Liver (tissue), 9 donors: ENCODE data around the gene NR0B1. TPM values are rescaled to one million over a fixed set of nuclear protein-coding genes. Genes with fewer than 3 reads are reported as not detected.

ENCODE experiments used
- DNase-seq: peaks from one replicate; pipeline ENCODE4 v3.0.0-alpha.2; 2017; ENCODE audit warnings: low spot score
- H3K27ac ChIP-seq, 2 donors: one replicate each; pipeline ENCODE4 v1.7.0; 2013; ENCODE audit warnings: inconsistent platforms in 2 of 2, low read length in 2 of 2, control low read depth in 1 of 2, low read depth in 1 of 2, mild to moderate bottlenecking in 1 of 2
- H3K27me3 ChIP-seq, 4 donors: one replicate each; pipeline versions ENCODE4 v1.6.1 to v1.7.0; 2013; ENCODE audit warnings: low read length in 3 of 4, inconsistent platforms in 1 of 4, mild to moderate bottlenecking in 1 of 4, moderate library complexity in 1 of 4; ENCODE audit not compliant: control insufficient read depth in 4 of 4, insufficient read depth in 4 of 4
- H3K36me3 ChIP-seq, 4 donors: one replicate each; pipeline versions ENCODE4 v1.6.1 to v1.7.0; 2013; ENCODE audit warnings: low read length in 3 of 4, mild to moderate bottlenecking in 3 of 4, low read depth in 1 of 4, moderate library complexity in 1 of 4; ENCODE audit not compliant: control insufficient read depth in 4 of 4, insufficient read depth in 3 of 4
- H3K4me1 ChIP-seq, 4 donors: one replicate each; pipeline versions ENCODE4 v1.6.1 to v1.7.0; 2013; ENCODE audit warnings: low read length in 3 of 4, mild to moderate bottlenecking in 3 of 4, moderate library complexity in 1 of 4; ENCODE audit not compliant: control insufficient read depth in 4 of 4, insufficient read depth in 4 of 4
- H3K4me3 ChIP-seq, 3 donors: one replicate each; pipeline versions ENCODE4 v1.6.1 to v1.7.0; 2013; ENCODE audit warnings: low read length in 3 of 3, control low read depth in 1 of 3, low read depth in 1 of 3, mild to moderate bottlenecking in 1 of 3
- H3K9ac ChIP-seq, 2 donors: one replicate each; pipeline ENCODE4 v1.7.0; 2013; ENCODE audit warnings: low read length in 2 of 2, mild to moderate bottlenecking in 2 of 2, moderate library complexity in 2 of 2, control low read depth in 1 of 2, low read depth in 1 of 2
- H3K9me3 ChIP-seq, 4 donors: one replicate each; pipeline versions ENCODE4 v1.6.1 to v1.7.0; 2013; ENCODE audit warnings: low read length in 3 of 4; ENCODE audit not compliant: control insufficient read depth in 4 of 4
- ATF3 ChIP-seq: IDR thresholded peaks from 2 replicates; pipeline ENCODE4 v1.6.1; 2016; ENCODE audit warnings: antibody characterized with exemption
- CTCF ChIP-seq: fragments of 150-350 bp; IDR thresholded peaks from 2 replicates; pipeline ENCODE4 v1.5.1; 2017; ENCODE audit warnings: improper control_type of control experiment, low read depth, low read length; ENCODE audit not compliant: missing input control
- EGR1 ChIP-seq, 2 donors: IDR thresholded peaks; 2 replicates each; pipeline ENCODE4 v1.6.1; 2016 to 2018; ENCODE audit warnings: antibody characterized with exemption in 2 of 2, low read depth in 2 of 2
- FOXA1 ChIP-seq: IDR thresholded peaks from 2 replicates; pipeline ENCODE4 v1.6.1; 2016; ENCODE audit warnings: antibody characterized with exemption
- FOXA2 ChIP-seq: IDR thresholded peaks from 2 replicates; pipeline ENCODE4 v1.6.1; 2016; ENCODE audit warnings: antibody characterized with exemption
- GABPA ChIP-seq, 2 donors: IDR thresholded peaks in 1 of 2; conservative IDR thresholded peaks in 1 of 2; 2 replicates each; pipeline ENCODE4 v1.6.1; 2016; ENCODE audit warnings: antibody characterized with exemption in 2 of 2, mild to moderate bottlenecking in 1 of 2, moderate library complexity in 1 of 2
- HNF4A ChIP-seq, 2 donors: conservative IDR thresholded peaks; 2 replicates each; pipeline ENCODE4 v1.6.1; 2016; ENCODE audit warnings: antibody characterized with exemption in 2 of 2, mild to moderate bottlenecking in 2 of 2
- HNF4G ChIP-seq: IDR thresholded peaks from 2 replicates; pipeline ENCODE4 v1.6.1; 2016; ENCODE audit warnings: antibody characterized with exemption
- JUND ChIP-seq, 2 donors: IDR thresholded peaks; 2 replicates each; pipeline ENCODE4 v1.6.1; 2016; ENCODE audit warnings: antibody characterized with exemption in 2 of 2
- MAX ChIP-seq: IDR thresholded peaks from 2 replicates; pipeline ENCODE4 v1.6.1; 2016; ENCODE audit warnings: antibody characterized with exemption
- NR2F2 ChIP-seq: IDR thresholded peaks from 2 replicates; pipeline ENCODE4 v1.6.1; 2016; ENCODE audit warnings: antibody characterized with exemption
- RAD21 ChIP-seq, 2 donors: IDR thresholded peaks; 2 replicates each; pipeline ENCODE4 v1.6.1; 2016; ENCODE audit warnings: antibody characterized with exemption in 2 of 2, mild to moderate bottlenecking in 2 of 2
- REST ChIP-seq: IDR thresholded peaks from 2 replicates; pipeline ENCODE4 v1.6.1; 2016; ENCODE audit warnings: antibody characterized with exemption, mild to moderate bottlenecking
- RXRA ChIP-seq, 2 donors: IDR thresholded peaks; 2 replicates each; pipeline ENCODE4 v1.6.1; 2017 to 2018; ENCODE audit warnings: antibody characterized with exemption in 2 of 2, mild to moderate bottlenecking in 1 of 2
- SP1 ChIP-seq: IDR thresholded peaks from 2 replicates; pipeline ENCODE4 v1.6.1; 2018; ENCODE audit warnings: antibody characterized with exemption, mild to moderate bottlenecking
- TAF1 ChIP-seq: conservative IDR thresholded peaks from 2 replicates; pipeline ENCODE4 v1.6.1; 2016; ENCODE audit warnings: antibody characterized with exemption, mild to moderate bottlenecking
- YY1 ChIP-seq: IDR thresholded peaks from 2 replicates; pipeline ENCODE4 v1.6.1; 2016; ENCODE audit warnings: antibody characterized with exemption, mild to moderate bottlenecking
- ZBTB33 ChIP-seq: IDR thresholded peaks from 2 replicates; pipeline ENCODE4 v1.6.1; 2016; ENCODE audit warnings: antibody characterized with exemption
- WGBS: extraction: QIAGEN DNeasy Blood & Tissue Kit; methylation state at CpG from one replicate; pipeline ENCODE4 v1.1.7; 2013; 5-methylcytosine and 5-hydroxymethylcytosine counted together
- polyA plus RNA-seq, 2 donors: library from polyadenylated mRNA; stranded (reverse) in 1 of 2; unstranded in 1 of 2; fragments of 200-250 nt in 1 of 2; fragments of >200 nt in 1 of 2; fragmentation: Nextera tagmentation in 1 of 2; extraction: Ambion mirVana in 1 of 2; gene quantifications; one replicate each; pipeline versions ENCODE4 v1.2.1 to v1.2.3, GENCODE V29; 2013 to 2015
- total RNA-seq, 2 donors: library from RNA; depleted of rRNA; stranded (reverse); fragments of >200 nt; gene quantifications; one replicate each; pipeline ENCODE4 v1.2.3, GENCODE V29; 2014
- donor health status: healthy.
- donor health status: healthy.
- donor health status: healthy.
- donor health status: healthy.
- donor health status: healthy.

NR0B1 gene
- total RNA-seq, result not detected
- not detected for polyA plus RNA-seq

GRCh38 chrX:30309139-30309571 is at the start of gene NR0B1:
Gene NR0B1 (minus strand): TSS chrX:30309390. CDS start chrX:30309363, 27 bp downstream.
- Histone ChIP-seq H3K9ac (no peak within 1 kb of the TSS), H3K27me3 (no peaks in the 10 kb centered on the region), H3K4me1 (peaks cover 0 to 11% (median under 1%) of the 10 kb centered on the region in 4 donors), H3K27ac (no peak within 1 kb of the TSS), H3K4me3 (no peak within 1 kb of the TSS), H3K36me3 (no peaks in the 10 kb centered on the region), H3K9me3 (no peaks in the 10 kb centered on the region)
- WGBS, result 3% methylated on average over 46 of the region's 46 CpGs
- DNase-seq, result no peak
- TF ChIP-seq GABPA (IDR thresholded peaks at IDR 0.05 in 1 of 2, conservative IDR thresholded peaks at IDR 0.05 in 1 of 2) (no peak), ATF3 (no peak), JUND (IDR thresholded peaks at IDR 0.05) (no peak), RXRA (IDR thresholded peaks at IDR 0.05) (no peak), YY1 (no peak), HNF4A (conservative IDR thresholded peaks at IDR 0.05) (no peak), EGR1 (IDR thresholded peaks at IDR 0.05; ENCODE audit: low read depth in 2 of 2) (no peak), HNF4G (no peak), NR2F2 (no peak), FOXA2 (no peak), ZBTB33 (no peak), TAF1 (no peak), REST (no peak), FOXA1 (no peak), MAX (no peak), SP1 (no peak)

- Histone ChIP-seq H3K27ac (no peak overlapping the region), H3K4me3 (no peak overlapping the region), H3K9me3 (peaks cover 0 to 3% (median under 1%) of the 10 kb centered on the region in 4 donors), H3K9ac (no peak overlapping the region), H3K27me3 (no peaks in the 10 kb centered on the region), H3K36me3 (no peaks in the 10 kb centered on the region), H3K4me1 (no peaks in the 10 kb centered on the region)
- DNase-seq, result no peak
- TF ChIP-seq HNF4G (no peak), FOXA2 (no peak), HNF4A (conservative IDR thresholded peaks at IDR 0.05) (no peak), CTCF (no peak), ATF3 (no peak), FOXA1 (no peak), TAF1 (no peak), MAX (no peak), EGR1 (IDR thresholded peaks at IDR 0.05; ENCODE audit: low read depth in 2 of 2) (no peak), REST (no peak), NR2F2 (no peak), SP1 (no peak), RXRA (IDR thresholded peaks at IDR 0.05) (no peak), JUND (IDR thresholded peaks at IDR 0.05) (no peak), YY1 (no peak), GABPA (IDR thresholded peaks at IDR 0.05 in 1 of 2, conservative IDR thresholded peaks at IDR 0.05 in 1 of 2) (no peak), RAD21 (IDR thresholded peaks at IDR 0.05) (no peak)
Observed at GRCh38 chrX:30349946-30350345, 40.8 kb upstream of the NR0B1 start.
